ENCODE measurements around the gene GP9.
"Not testable (repeated sequence)": the region's sequence is repeated elsewhere in the genome, so short reads cannot be mapped to it uniquely, and the experiment has no call there.

Gene GP9

DNA sequence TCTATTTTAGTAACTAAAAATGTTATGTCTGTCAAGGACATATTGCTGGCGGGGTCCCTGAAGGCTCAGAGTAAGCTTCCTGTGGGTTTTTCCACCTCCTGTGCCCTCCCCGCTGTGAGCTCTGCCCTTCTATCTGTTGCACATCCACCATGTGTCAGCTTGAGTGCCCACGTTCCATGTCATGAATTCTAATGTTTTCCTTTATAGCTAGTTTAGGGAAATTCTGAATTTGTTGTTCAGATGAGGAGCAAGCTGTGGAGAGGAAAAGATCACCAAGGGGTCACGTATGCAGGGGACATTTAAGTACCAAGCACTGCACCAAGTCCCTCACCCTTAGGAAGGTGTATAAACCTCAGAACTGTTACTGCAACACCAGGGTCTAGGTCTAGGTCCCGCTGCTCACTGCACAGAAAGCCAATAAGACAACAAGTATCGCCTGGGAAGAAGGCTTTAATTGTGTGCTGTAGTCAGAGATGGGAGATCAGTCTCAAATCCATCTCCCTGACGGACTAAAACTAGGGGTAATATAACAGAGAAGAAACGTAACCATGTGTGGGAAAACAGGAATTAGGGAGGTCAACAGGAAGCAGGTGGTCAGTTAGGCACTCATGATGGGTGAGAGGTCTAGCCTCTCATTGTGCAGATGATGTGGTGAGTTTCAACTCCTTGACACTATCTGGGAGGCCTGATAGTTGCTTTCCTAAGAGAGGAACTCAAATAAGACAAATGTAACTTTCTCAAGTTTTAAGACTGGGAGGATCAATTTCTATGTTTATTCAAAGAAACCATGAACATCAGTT is 9.7 kb downstream of the GP9 start:
- DNase-seq (ENCODE audit: low read depth) = no peak

DNA sequence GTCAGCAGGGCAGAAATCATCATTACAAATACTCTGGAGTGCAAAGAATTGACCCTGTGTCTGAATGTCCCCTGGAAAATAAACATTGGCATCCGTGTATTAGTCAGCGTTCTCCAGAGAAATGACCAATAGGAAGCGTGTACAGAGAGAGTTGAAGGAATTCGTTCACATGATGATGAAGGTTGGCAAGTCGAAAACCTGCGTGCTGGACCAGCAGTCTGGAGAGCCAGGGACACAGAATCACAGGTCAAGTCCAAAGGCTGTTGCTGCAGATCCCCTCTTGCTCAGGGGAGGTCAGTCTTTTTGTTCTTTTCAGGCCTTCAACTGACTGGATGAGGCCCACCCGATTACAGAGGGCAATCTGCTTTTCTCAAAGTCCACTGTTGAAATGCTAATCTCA is 16.6 kb downstream of the GP9 start:
- peak; percentile 16 for DNase-seq (ENCODE audit: low read depth)

DNA sequence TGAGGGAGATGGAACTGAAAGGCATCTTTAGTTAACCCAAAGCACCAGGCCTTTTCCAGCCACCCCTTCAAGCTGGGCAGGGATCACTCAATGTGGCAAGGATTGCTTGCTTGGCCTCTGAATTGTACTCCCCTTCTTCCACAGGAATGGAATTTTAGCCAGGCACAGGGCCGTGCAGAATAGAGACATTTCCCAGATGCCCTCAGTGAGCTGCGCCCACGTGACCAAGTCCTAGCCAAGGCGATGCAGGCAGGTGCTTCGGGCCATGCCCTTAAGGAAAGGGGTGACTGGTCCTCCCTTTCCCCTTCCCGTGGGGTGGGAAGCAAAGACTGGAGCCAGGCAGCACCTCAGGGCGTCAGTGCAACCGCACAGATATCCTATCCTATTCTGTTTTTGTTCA is 17.9 kb downstream of the GP9 start:
- DNase-seq (ENCODE audit: low read depth) = no peak

DNA sequence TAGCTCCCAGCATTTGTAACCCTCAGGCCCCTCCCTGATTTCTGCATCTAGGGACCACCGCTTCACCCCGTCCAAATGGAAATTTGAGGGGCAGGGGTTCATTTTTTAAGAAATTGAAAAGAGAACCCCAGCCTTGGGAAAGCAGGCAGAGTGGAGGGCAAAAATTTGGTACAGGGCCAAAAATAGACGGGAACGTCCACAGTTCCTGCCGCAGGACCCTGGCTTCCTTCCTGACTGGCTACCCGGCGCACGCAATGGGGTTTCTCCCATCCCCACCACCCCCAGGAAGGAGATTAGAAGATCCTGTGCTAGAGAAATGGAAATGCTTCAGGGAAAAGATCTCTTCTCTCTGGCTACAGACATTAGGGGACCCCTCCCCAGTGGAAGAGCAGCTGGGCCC is 20.9 kb downstream of the GP9 start:
- no peak for DNase-seq (ENCODE audit: low read depth)

DNA sequence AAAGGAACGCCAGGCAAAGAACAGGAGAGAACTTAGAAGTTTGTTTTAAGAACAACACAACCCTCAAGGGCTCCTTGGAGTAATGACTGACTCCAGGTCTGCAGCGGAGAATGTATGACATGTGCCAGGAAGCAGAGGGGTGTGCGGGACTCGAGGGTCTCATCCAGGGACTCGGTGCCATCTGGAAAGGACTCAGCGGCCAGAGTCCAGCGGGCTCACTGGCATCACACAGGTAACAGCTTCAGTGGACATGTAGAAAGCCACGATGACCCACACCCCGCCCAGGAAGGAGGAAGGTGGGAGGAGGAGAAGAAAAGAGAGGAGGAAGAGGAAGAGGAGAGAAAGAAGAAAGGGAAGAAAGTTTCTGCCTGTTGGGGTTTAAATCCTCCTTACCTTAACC is 21.4 kb downstream of the GP9 start:
- DNase-seq (ENCODE audit: low read depth) = no peak

DNA sequence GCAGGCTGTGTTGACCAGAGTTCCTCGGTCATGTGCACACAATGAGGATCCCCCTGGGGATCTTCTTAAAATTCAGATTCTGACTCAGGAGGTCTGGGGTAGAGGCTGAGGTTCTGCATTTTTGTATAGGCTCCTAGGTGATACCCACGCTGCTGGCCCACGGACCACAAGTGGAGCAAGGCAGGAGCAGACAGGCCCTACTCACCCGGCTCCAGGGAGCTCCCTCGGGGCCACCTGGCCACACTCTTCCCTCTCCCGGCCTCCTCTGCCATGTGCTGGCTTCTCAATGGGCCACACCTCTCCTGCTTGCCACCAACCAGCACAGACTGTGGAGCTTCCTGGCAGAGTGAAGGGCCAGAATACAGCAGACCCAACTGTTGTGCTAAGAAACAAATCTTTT is 23.9 kb downstream of the GP9 start:
- no peak for DNase-seq (ENCODE audit: low read depth)

DNA sequence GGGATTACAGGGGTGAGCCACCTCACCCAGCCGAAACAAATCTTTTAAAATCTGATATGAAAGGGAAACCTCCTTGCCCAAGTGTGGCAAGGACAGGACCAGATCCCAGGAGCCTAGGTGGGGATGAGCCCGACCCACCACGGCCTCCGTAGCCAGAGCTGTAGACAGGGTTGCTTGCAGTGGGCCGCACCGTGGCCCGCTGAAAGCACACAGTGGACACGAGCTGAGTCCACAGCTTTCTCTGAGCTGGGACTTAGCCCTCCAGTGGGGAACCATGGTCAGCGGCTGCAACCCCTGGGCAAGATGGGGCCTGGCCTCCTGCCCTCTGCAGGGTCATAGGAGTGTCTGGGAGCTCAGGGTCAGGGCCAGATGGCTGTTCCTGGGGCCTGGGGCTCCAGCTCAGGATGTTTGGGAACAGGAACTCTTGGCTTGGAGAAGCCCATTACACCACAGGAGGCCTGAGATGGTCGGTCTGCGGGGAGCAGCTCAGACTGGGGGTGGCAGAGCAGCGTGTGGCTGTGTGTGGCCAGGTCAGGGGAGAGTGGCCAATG is 24.7 kb downstream of the GP9 start:
- DNase-seq (ENCODE audit: low read depth) = no peak

DNA sequence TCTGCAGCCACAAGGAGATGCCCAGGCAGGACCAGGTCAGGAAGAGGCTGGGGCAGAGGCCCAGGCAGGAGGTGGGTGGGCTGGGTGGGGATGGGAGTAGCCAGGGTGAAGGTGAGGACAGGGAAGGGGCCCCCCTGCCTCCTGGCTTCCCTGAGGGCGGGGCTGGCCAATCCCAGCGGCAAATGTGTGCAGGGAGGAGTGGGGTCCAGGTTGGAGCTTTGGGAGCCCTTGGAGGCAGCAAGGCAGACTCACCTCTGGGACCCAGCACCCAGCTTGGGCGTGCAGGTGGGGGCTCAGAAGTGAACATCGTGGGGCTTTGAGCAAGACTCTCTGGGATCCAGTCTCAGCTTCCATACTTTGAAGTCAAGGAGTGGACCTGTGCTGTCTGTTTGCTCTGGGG is 25.2 kb downstream of the GP9 start:
- DNase-seq (ENCODE audit: low read depth) = no peak

DNA sequence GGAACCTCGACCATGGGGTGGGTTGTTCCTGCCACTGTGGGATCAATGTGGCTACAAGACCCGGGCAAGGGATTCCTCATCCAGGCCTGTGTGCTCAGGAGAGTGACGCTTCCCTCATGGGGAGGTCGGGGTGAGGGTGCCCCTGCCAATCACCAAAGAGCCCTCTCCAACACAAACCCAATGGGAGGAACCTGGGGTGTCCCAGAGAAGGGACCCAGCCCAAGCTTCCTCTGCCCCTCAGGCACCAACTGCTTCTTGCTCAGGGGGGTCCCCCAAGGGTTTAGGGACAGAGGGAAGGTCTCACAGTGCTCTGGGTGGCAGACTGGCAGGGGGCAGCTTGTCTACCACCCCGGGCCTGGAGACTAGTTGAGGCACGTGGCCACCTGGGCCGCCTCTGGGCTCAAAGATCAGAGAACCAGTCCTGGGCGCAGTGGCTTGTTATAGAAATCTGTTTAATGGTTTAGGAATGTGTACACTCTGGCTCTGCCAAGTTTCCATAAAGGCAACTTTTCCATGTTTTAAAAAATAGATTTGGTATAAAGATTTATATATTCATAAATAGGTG is 26.6 kb downstream of the GP9 start:
- peak; percentile 19 for DNase-seq (ENCODE audit: low read depth)

DNA sequence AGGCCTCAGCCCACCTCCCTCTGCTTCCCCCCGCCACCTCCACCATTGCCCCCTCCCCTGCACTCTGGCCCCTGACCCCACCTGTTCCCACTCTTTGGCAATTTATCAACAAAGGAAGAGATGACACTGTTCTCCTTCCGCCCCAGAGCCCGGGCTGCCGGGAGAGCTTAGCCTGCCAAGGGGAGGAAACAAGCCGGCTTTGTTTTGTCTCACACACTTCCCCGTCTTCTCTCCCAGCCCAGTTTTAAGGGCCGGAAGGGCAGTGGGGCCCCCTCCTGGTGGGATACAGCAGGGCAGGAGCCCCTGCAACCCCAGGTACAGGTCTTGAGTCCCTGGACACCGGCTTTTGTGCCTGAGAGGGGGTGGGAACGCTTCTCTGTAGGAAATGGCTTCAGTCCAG is 27.3 kb downstream of the GP9 start:
- not testable (repeated sequence) for DNase-seq (ENCODE audit: low read depth)

DNA sequence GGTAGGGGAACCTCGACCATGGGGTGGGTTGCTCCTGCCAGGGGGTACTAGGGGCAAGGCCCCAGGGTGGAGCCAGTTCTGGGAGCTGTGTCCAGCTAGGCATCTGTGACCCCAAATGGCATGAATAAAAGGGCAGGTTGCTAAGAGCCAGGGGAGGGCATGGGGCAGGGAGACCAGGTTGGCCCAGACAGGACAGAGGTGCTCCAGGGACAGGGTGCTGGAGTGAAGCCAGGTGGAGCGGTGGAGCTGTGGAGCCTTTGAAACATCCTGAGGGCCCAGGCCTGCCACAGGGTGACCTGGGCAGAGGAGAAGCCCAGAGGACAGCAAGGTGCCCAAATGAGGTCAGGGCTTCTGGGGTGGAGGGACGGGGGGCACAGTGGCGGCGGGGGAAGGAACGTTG is 27.7 kb downstream of the GP9 start:
- not testable (repeated sequence) for DNase-seq (ENCODE audit: low read depth)

DNA sequence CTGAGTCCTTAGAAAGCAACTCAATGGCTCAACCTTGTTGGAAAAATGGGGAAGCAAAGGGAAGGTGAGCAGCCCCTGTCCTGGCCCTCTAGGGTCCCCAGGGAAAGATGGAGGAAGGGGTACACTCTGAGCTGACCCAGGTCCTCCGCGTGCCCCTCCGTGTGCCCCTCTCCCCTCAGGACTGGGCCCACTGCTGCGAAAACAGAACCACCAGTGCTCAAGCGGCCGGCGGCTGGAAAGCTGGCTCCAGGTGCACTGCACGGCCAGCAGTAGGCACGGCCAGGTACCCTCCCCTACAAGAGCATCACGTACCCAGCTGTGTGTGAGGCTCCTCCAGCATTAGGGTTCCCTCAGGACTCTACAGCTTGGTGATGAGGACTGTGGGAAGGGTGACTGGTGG is 34.7 kb downstream of the GP9 start:
- DNase-seq (ENCODE audit: low read depth) = no peak

DNA sequence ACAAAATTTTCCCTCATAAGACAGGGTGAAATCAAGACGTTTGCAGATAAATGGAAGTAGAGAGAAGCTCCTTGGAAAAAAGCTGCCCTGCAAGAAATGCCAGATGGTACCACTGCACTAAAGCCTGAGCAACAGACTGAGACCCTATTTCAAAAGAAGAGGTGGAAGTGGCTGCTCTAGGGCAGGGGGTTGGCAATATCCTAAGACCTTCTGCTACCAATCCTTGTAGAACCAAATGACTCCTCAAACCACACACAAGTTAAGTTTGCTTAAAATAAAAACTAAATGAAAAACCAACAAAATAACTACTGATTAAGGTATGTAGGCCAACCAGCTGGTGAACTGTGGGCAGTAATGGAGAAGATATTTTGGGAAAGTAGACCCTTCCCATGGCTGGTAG is 39.7 kb downstream of the GP9 start:
- no peak for DNase-seq (ENCODE audit: low read depth)

DNA sequence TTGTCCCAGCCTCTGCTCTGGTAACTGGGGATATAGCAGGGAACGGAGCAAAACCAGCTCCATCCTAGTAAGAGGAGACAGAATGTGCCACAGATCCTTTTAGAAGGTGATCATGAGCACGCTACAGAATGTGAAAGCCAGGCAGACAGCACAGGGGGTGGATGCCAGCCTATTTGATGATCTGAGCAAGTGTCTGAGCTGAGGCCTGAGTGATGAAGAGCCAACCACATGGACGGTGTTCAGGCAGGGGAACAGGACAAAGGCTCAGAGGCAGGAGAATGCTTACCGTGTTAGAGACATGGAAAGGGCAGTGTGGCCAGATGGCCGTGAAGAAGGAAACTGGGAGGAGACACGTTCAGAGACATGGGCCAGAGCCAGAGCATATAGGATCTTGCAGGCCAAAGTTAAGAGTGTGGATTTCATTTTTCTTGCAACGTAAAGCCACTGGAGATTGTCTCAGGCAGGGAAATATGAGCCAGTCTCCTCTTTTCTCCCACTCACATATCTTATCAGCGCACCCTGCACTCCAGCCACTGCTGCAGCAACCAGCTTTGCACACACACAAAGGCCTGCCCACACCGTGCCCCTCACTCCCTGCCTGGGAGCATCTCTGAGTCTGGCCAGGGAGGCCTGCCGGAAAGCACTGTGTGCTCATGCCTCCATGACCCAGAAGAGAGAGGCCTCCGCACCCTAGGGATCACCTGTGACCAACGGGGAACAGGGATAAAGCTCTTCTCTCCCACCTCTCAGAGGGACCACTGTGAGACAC is 41.0 kb downstream of the GP9 start:
- no peak for DNase-seq (ENCODE audit: low read depth)

DNA sequence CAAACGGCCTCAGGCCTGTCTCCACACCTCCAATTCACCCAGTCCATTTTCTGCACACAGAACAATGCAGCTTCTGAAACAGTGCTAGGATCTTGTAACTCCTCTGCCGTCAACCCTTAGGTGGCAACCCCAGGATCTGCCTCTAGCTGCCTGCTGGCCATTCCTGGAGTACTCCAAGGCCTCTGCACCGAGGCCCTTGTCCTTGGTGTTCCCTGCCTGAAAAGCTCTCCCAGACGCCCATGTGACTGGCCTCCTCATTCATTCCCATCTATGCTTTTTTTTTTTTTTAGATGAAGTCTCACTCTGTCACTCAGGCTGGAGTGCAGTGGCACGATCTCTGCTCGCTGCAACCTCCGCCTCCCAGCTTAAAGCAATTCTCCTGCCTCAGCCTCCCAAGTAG is 42.7 kb downstream of the GP9 start:
- DNase-seq (ENCODE audit: low read depth) = no peak

DNA sequence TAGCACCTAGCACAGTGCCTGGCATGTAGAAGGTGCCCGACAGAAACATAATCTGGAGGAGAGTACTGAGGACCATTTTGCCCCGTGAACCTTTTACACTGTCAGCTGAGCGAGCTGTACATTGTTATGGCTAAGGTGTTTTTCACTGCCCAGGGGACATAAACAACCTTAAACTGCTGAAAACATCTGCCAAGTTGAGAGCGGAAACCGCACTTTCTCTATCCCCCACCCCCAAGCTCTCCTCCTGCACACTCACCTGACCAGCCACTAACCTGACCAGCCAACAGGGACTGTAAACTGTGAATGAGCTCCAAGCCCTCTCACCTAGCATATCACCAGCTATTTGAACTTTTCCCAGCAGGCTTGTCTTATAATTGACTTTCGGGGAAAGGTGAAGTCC is 43.5 kb downstream of the GP9 start:
- no peak for DNase-seq (ENCODE audit: low read depth)

DNA sequence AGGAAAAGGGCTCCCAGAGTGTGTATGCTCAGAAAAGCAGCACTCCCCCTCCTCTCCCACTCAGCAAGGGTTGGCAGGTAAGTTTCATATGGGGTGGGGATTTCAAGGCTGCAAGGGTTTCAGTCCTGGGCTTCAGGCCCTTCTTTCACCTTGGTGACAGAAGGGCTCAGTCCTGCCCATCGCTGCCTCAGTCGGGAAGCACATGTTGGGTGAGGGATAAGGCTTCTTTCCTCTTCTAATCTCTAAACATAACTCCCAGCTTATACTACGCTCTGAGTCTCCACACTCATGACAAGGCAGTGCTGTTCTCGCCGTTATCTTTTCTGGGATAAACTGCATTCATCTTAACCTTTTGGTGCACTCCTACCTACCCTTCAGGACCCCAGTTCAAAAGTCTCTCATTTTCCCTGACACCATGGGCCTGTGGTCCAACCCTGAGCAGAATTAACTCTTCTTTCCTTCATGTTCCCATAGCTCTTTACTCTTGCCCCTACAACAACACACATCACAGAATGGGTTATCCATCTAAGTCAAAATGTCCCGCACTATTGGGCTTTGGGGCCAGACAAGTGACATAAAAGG is 44.0 kb downstream of the GP9 start:
- no peak for DNase-seq (ENCODE audit: low read depth)

DNA sequence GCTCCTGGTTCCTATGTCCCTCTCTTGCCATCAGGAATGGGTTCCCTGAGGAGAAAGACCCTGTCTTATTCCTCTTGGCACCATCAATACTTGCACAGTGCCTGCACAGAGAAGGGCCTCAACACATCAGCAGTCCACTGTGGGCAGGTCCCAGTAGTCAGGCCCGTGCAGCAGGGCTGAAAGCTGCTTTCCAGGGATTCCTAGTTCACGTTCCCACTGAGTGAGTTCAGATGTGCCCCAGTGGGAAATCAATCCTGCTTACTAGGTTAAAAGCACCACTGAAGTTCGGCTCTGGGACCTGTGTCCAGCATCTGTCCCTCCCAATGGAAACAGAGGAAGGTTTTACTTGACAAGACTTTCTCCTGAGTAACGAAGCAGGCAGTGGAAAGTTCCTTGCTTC is 45.3 kb downstream of the GP9 start:
- DNase-seq (ENCODE audit: low read depth) = no peak

DNA sequence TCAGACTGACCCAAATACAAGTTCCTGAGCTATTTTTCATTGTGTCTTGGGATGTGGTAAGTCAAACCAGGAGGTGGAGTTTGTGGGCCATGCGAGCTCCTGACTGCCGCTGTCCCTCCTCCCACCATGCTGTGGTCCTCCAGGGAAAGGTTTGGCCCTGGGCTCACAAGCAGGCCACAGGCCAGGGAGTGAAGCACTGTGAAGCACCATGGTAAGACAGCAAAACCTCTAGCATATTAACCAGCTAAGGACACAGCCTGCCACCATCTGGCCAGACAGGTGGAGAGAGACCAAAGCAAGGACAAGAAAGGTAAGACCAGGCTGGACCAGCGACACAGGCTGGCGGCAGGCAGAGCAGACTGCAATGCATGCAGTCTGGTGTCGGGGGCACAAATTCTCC is 45.7 kb downstream of the GP9 start:
- DNase-seq (ENCODE audit: low read depth) = no peak

DNA sequence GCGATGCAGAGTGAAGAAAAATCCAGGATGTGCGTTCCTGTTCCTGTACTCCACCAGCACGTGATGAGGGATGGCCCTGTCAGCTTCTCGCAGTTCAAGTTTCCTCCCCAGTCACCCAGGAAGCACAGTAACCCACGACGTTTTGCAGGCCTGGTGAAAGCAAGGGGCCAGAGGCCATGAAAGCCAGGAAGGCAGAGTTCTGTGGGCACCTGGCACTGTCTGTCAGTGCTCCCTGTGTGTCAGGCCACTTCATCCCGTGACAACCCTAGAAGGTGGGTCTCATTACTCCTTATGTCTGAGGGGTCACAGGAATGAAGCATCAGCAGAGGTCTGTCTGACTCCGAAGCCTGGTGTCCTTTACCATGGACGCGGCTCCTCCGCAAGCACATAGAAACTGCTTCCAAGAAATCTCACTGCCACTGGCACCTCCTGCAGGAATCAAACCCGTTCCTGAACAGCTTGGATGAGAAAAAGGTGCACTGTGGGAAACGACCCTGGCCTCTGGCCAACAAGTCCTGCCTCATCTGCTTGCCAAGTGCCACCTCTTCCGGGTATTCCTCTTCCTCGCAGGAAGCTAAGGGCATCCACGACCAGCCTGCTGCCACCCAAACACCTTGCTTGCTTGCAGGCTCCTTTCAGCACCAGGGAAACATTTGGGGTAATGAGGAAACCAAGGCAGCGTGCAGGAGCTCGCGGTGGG is 46.4 kb downstream of the GP9 start:
- DNase-seq (ENCODE audit: low read depth) = no peak

DNA sequence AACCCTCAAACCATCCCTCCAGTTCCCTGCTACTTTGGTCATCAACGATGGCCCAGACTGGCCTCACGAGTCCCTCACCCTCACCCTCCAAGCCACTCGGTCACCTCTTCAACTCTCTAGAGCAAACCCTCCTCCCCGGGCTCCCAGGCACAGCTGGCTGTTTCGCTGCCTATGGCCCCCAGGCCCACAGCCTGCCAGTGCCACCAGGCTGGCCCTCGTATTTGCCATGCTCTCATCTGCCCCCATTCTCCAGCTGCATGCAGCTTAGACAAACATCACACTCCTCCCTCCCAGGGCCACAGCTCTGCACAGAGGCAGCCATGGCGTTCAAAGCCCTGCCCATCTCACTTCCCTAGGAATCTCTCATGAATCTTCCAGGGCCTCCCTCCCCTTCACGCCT is 47.2 kb downstream of the GP9 start:
- DNase-seq (ENCODE audit: low read depth) = no peak

Measured in fibroblast of gingiva (primary cell).